GM18870 (cell line): ENCODE results near the gene STYXL1.
"Not testable (repeated sequence)": the region's sequence is repeated elsewhere in the genome, so short reads cannot be mapped to it uniquely, and the experiment has no call there.

Experiments used
- ATAC-seq: cut with Tn5 transposase; IDR thresholded peaks from one replicate; pipeline ENCODE4 v1.9.1; 2021; ENCODE audit warnings: moderate library complexity; ENCODE audit not compliant: unreplicated experiment

Gene STYXL1

DNA sequence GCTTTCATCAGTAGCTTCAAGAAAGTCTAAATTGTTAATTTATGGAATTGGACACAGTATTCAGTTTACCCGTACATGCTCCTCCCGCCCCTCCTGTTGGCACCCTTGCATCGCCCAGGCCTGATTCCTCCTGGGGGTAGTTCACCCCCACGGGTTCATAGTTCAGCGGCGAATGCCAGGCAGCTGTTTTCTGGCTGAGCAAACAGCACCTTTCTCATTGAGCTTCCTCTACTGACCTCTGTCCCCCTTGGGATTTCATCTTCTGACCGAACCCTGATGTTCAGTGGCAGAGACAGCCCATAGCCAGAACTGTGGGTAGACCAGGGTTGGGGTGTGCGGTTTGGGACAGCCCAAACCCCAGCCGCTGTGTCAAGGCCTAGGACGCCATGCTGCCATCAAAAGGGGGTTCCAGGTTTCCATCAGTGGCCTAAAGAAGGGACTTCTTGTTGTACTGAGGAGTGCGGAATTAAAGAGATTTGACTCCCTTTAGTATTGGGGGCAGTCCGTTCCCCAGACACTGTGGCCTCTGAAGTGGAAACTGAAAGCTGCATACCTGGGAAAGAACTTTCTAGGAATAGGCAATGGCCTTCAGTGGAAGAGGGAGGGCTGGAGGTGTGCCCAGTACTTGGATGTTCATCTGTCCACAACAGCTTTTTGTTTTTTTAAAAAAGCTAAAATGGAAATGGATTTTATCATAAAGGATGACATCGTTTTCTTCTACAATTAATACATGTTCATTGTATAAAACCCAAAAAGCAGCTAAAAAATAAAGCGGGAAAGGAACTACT is 19.1 kb upstream of the STYXL1 start:
- no peak for ATAC-seq

DNA sequence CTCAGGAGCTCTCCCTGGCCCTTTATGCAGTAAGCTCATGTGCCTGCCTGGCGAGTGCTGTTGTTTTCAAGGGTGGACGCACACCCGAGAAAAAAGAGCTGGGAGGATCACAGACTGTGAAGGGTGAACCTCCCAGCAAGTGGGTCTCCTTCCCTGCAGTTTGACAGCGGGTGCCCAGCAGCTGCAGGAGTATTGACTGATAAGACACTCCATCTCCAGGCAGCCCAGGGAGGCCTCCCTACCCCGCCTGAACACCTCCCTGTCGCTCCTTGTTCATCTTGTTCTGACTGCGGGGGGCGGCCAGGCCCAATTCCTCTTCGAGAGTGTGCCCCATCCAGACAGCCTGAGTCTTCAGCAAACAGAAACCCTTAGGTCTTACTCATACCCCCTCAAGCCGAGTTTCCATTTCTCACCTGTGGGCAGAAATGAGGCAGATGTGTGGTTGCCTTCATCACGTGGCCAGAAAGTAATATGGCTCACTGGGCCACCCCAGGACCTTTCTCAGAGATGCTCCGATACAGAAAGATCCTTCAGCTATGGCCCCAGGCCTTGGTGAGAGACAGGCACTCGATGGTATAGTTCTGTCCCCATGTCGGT is 17.3 kb upstream of the STYXL1 start:
- ATAC-seq, result no peak

DNA sequence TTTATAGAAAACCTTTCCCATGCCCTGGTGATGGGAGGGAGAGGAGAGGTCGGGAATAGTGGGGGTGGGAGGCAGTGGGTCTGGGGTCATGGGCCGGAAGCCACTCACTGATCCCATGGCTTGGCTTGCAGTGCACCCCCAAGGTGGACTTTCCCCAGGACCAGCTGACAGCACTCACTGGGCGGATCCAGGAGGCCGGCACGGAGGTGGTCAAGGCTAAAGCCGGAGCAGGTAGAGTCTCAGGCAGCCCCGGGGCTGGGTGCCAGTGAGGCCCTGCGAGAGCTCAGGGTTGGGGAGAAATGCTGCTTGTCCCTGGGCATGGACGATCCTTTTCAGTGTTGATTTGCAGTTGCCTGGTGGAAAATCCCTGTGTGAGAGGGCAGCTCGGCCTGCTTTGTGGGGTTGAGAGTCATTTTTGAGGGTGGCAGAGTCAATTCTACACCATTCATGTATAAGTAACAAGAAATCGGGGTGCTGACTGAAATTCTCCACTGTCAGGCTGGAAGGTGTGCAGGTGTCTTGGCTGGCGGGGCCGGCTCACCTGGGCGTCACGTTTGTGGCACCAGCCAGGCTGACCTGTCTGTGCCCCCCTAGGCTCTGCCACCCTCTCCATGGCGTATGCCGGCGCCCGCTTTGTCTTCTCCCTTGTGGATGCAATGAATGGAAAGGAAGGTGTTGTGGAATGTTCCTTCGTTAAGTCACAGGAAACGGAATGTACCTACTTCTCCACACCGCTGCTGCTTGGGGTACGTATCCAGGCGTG is 16.6 kb upstream of the STYXL1 start:
- no peak for ATAC-seq

DNA sequence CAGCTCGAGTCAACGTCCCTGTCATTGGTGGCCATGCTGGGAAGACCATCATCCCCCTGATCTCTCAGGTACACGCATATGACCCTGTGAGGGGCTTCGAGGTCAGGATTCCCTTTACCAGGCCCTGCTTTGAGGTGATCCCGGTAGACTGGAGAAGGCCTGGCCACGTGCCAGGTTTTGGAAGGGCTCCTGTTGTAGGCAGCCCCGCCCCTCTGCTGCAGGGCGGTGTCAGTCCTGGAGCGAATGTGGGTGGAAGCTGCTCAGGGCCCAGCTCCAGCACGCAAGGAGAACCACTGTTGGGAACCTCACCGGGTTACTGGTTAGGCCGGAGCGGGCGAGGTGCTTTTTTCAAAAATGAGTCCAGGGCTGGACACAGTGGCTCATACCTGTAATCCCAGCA is 15.7 kb upstream of the STYXL1 start:
- ATAC-seq, result no peak

DNA sequence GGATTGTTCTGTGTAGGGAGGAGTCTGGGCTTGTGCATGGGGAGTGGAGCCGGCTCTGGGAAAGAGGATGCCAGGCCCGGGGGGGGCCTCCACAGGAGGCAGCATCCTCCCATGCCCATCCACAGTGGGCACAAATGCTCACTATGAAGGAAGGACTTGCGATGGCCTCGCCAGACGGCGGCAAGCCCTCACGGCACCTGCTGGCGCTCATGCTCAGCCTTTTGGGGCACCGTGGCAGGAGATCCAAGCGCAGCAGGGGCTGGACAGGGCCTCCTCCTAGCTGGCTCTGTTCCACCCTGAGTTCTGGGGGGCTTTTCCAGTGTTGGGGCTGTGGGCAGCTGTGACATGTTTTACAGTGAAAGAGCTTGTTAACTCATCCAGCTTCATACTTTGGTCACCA is 15.3 kb upstream of the STYXL1 start:
- no peak for ATAC-seq

DNA sequence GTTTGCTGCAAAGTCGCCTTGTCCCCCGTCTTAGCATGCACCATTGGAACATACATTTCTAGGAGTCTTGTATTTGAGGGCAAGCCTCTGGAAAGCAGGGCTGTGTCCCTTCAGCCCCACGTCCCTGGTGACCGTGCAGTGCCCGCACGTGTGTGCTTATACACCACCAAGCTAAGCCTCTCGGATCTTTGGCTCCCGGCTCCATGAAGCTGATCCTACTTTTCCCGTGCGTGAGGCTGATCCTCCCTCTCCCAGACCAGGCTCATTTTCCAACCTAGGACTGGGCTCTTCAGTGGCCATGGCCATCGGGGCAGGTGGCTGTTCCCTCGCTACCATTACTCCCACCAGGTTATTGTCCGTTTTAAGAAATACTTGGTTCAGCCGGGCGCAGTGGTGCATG is 14.5 kb upstream of the STYXL1 start:
- no peak for ATAC-seq

DNA sequence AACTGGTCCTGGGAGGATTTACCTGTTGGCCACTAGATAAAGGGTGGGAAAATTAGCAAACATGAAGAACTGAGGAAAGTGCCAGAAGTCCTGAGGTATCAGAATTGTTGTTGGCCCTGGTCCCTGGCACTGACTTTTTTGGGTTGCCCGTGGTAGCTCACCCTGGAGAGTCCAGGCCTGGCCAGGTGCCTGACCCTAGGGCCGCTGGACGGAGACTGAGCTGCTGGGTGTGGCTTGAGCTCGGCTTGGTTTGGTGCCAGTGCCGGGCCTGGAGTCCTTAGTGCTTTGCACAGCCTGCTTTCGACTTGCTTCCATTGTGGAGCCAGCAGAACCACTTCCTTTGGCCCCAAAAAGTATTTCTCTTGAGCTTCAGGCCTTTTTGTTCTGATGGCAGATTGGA is 13.0 kb upstream of the STYXL1 start:
- no peak for ATAC-seq

DNA sequence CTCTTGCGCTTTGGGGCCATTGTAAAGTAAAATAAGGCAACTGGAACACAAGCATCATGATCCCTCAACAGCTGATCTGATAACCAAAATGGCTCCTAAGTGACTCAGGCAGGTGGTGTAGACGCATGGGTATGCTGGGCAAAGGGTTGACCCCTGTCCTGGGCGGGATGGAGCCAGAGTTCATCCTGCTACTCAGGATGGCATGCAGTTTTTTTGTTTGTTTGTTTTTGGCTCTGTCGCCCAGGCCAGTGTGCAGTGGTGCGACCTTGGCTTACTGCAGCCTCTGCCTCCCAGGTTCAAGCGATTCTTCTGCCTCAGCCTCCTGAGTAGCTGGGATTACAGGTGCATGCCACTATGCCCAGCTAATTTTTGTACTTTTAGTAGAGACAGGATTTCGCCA is 10.9 kb upstream of the STYXL1 start:
- ATAC-seq, result not testable (repeated sequence)

DNA sequence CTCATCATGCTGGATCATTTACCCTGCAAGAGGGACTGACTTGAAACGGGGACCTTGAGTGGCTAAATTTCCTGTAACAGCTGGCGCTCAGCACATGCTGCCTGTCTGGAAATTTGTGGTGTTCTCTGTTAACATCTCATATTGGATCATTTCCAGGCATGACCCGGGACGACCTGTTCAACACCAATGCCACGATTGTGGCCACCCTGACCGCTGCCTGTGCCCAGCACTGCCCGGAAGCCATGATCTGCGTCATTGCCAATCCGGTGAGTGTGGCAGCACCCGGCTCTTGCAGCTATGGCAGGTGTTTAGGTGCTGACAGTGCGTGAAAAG is 10.0 kb upstream of the STYXL1 start:
- ATAC-seq, result no peak

DNA sequence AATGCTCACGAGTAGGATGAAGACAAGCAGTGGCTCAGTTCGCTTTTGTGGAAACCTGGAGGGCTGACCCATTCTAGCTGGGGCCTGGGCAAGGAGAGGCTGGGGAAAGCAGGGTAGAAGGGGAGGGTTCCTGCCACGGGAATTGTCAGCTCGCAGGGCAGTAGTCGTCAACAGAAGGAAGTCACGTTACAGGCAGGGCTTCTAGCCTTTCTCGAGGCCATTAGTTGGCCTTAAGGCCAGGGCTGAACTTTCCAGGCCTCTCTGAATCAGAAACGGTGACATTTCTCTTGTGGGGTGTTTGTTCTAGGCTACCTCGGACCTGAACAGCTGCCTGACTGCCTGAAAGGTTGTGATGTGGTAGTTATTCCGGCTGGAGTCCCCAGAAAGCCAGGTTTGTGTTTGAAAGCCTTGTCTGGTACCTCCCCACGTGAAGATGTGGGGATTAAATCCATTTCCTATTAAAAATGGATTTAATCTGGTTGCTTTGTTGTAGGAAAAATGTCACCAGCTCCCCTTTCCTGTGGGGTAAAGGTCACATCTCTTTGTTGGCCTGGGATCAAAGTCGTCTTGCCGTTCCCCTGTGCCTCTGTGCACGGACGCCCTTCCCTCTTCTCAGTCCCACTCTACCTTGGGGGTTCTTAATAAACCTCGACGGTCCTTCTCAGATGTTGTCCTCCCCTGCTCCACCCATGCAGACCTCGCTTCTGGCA is 9.5 kb upstream of the STYXL1 start:
- no peak for ATAC-seq

DNA sequence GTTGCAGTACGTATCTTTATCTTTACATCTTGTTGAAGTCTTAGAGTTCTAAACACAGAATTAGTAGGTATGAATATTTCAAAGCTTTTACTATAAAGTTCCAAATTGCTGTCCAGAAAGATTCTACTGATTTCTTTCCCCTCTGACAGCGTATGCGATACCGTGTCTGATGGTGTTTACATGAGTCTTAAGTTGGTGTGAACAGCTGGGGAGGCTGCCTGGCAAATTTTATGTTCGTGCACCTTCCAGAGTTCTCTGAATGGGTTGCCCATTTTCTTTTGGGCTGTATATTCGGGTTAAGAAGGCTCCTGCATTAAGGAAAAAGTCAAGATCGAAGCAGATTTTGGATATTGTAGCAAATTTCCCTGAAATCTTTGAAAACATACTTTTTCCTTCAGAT is 8.4 kb upstream of the STYXL1 start:
- ATAC-seq, result no peak

DNA sequence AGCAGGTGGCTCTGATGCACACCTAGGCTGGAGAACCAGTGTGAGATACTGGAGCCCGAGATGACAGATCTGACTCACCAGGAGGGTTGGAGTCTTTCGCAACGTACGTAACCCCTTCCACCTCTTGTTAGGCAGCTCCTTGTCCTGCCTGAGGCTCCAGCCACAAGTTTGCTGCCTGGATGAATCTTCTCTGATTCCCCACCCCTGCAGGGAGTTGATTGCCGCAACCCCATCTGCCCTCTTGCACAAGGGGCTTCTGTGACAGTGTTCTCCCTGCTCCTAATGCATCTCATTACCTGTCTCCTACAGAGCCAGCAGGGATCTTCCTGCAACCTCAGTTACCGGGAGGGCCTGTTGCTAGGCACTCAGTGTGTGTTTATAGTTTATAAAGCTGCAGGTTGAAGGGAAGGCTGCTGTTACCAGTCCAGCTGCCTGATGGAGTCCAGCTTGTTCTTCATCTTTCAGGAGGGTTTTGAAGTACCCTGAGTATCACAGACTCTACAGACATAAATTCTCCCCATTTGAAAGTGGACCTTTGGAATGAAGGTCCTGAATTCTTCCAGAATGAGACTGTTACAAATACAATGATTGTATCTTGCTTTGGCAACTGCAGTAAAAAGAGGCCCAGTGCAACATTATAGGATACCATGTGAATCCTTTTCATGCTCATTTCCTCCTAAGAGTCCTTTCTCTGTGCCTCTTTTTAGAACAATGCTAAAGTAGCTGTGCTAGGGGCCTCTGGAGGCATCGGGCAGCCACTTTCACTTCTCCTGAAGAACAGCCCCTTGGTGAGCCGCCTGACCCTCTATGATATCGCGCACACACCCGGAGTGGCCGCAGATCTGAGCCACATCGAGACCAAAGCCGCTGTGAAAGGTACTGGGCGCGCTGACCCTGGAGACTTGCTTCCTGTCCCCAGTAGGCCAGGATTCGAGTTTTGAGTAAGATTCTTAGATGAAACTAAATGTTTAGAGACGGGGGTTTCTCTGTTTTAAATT is 6.6 kb upstream of the STYXL1 start:
- no peak for ATAC-seq

DNA sequence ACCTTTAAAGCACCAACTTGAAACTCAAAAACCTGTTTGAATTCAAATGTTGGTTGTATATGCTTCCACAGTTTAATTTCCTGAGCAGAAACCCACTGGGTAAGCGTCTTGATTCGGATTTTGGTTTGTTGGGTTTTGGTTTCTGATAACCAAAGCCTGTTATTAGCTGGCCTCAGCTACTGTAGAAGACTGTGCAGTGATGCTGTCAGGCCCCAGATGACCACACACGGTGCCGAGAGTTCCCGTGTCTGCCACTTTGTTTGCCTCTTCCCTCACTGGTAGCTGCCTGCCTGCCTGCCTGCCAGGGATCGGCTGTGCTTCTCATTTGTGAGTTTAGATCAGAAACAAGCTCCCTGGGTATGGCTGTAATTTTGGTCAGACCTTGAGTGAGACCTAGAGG is 5.7 kb upstream of the STYXL1 start:
- no peak for ATAC-seq

DNA sequence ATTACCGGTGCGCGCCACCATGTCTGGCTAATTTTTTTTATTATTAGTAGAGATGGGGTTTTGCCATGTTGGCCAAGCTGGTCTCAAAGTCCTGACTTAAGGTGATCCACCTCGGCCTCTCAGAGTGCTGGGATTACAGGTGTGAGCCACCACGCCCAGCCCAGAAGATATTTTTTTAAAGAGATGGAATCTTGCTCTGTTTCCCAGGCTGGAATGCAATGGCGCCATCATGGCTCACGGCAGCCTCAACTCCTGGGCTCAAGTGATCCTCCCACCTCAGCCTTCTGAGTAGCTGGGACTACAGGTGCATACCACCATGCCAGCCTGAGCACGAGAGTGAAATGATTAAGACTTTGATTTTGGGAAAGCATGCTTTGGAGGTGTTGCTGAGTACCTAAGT is 4.9 kb upstream of the STYXL1 start:
- not testable (repeated sequence) for ATAC-seq

DNA sequence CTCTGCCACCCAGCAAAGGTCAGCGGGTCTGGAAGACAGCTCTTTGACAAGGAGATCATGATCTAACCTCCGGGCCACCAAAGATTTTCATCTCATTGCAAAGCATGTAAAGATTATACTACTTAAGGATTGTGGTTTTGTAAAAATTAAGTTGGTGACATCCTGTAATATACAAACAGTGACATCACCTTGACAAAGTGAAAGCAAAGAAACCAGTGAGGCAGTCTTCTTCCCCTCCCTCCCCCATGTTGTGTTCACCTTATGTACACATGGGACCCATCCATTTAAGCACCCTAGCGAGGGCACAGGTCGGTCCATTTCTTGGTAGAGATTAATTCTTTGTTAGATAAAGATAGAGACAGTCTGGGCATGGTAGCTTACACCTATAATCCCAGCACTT is 4.0 kb upstream of the STYXL1 start:
- no peak for ATAC-seq

DNA sequence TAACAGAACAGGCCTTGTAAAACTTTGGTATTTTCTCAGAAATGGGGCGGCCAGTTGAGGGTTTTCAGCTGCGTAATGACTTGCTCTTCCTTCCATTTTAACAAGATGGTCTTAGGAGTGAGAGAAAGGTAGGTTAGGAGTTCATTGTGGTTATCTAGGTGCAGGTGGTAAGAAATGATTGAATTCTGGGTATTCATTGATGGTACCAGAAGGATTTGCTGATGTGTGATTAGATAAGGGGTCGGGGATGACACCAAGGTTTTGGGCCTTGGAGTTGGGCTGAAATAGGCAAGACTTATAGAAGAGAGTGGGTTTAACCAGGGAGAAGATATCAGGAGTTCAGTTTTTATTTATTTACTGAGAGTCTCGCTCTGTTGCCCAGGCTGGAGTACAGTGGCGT is 2.7 kb upstream of the STYXL1 start:
- ATAC-seq, result no peak

DNA sequence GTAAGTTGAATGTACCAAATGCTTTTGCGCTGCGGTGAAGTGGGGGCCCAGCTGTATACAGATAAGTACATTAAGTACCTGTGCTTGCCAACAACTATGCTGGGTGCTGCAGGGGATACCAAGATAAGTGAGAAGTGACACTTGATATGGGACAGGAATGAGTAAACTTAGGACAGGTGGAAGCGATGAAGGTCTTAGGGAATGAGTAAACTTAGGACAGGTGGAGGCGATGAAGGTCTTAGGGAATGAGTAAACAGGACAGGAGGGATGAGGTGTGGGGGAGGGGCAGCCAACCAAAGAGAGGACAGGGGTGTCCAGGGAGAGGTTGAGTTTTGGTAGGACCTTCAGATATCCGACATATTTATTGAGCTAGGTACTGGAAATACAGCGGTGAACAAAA is 1.5 kb upstream of the STYXL1 start:
- no peak for ATAC-seq

DNA sequence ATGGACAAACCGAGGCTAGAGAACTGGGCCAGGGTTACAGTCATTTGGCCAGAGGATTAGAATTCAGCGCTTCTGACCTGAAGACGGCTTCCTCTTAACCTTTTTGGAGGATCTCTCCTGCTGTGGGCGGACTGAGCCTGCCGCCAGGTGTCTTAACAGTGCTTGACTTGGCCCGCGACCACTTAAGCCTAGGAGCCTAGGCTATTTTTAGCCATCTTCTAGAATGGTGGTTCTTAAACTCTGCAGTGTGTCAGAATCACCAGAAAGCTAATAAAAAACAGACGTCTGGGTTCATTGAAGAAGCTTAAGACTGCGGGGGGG is 828 bp upstream of the STYXL1 start:
- no peak for ATAC-seq

DNA sequence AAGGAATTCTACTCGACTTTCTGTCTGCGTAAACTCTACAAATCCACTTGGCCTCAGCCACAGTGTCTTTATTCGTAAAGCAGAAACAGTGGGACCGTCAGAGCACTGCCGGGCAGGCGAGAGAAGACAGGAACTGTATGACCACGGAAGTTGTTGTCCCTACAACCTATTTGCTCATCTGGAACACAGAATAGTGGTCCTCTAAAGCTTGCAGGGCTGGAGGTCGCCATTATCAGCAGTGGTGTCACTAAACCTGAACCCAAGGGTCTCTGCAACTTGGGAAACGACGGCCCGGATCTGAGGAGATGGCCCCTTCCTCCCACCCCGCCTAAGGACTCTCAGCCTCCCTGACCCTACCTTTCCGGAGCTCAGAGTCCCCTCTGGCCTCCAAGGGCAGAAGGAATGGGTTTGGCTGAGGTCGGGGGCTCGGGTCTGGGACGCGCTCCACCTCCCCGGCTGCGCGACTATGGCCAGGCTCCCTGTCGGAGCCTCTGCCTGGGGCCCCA is 442 bp downstream of the STYXL1 start:
- peak; percentile 7 for ATAC-seq

DNA sequence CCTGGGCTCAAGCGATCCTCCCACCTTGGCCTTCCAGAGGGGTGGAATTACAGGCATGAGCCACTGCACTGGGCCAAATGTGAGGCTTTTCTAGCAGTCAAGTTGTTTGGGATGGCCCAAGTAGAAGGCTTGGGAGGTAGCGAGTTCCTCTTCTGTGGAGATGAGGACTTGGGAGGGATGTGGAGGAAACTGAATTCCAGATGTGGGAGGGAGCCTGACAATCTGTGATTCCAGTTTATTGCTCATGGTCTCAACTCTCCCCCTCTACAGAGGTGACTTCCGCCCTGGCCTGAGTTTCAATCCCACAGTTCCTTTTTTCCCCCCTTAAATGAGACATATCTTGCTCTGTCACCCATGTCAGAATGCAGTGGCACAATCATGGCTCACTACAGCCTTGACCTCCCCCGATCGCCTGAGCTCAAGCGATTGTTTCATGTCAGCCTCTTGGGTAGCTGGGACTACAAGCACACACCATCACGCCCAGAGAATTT is 3.4 kb downstream of the STYXL1 start:
- no peak for ATAC-seq
